CD14-positive monocyte (primary cell): ENCODE data around the gene CBX5. TPM values are rescaled to one million over a fixed set of nuclear protein-coding genes. Genes with fewer than 3 reads are reported as not detected.

Source experiments
- DNase-seq, 3 donors: peaks; one replicate each; pipeline ENCODE4 v3.0.0-alpha.2; 2011 to 2022
- H2AFZ ChIP-seq: 2 replicates; pipeline ENCODE4 v1.6.0; 2012; ENCODE audit warnings: mild to moderate bottlenecking, low read depth, low read length, inconsistent platforms; ENCODE audit not compliant: insufficient read depth, poor library complexity, severe bottlenecking
- H3K27ac ChIP-seq, 2 donors: 1 replicate in 1 of 2; 2 replicates in 1 of 2; pipeline ENCODE4 v1.5.1; 2012 to 2013; ENCODE audit warnings: low read length in 2 of 2, control low read depth in 1 of 2, inconsistent platforms in 1 of 2, low read depth in 1 of 2, mild to moderate bottlenecking in 1 of 2
- H3K27me3 ChIP-seq, 2 donors: one replicate each; pipeline versions ENCODE4 v1.6.0 to v1.6.1; 2011 to 2013; ENCODE audit warnings: low read length in 2 of 2; ENCODE audit not compliant: control insufficient read depth in 2 of 2, insufficient read depth in 2 of 2
- H3K36me3 ChIP-seq, 2 donors: replicated peaks in 1 of 2; 1 replicate in 1 of 2; 2 replicates in 1 of 2; pipeline versions ENCODE4 v1.5.1 to v1.6.1; 2012 to 2013; ENCODE audit warnings: low read length in 2 of 2, control low read depth in 1 of 2, inconsistent platforms in 1 of 2, mild to moderate bottlenecking in 1 of 2; ENCODE audit not compliant: insufficient read depth in 2 of 2, control insufficient read depth in 1 of 2
- H3K4me1 ChIP-seq, 2 donors: 1 replicate in 1 of 2; 2 replicates in 1 of 2; pipeline versions ENCODE4 v1.5.1 to v1.6.1; 2012 to 2013; ENCODE audit warnings: low read length in 2 of 2, control low read depth in 1 of 2, inconsistent platforms in 1 of 2, mild to moderate bottlenecking in 1 of 2, moderate library complexity in 1 of 2; ENCODE audit not compliant: insufficient read depth in 2 of 2, control insufficient read depth in 1 of 2
- H3K4me2 ChIP-seq: replicated peaks from 2 replicates; pipeline ENCODE3; 2012; ENCODE audit warnings: low read length, moderate library complexity, mild to moderate bottlenecking; ENCODE audit not compliant: poor library complexity, severe bottlenecking; ENCODE audit errors: extremely low read depth
- H3K4me3 ChIP-seq, 3 experiments: fragments of 200-600 bp in 1 of 3; sonication (generic) in 1 of 3; replicated peaks in 1 of 3; 1 replicate in 2 of 3; 2 replicates in 1 of 3; pipeline ENCODE4 v1.5.1; 2011 to 2013; ENCODE audit warnings: low read length in 3 of 3, mild to moderate bottlenecking in 3 of 3, control low read depth in 2 of 3, low read depth in 2 of 3, inconsistent platforms in 1 of 3, moderate library complexity in 1 of 3
- H3K79me2 ChIP-seq: 2 replicates; pipeline ENCODE4 v1.6.0; 2012; ENCODE audit warnings: mild to moderate bottlenecking, control low read depth, inconsistent platforms, low read length, moderate library complexity; ENCODE audit not compliant: insufficient read depth
- H3K9ac ChIP-seq: 2 replicates; pipeline ENCODE4 v1.6.0; 2017; ENCODE audit warnings: low read length, mild to moderate bottlenecking; ENCODE audit not compliant: insufficient read depth, poor library complexity, severe bottlenecking
- H3K9me3 ChIP-seq, 2 donors: replicated peaks in 1 of 2; 1 replicate in 1 of 2; 2 replicates in 1 of 2; pipeline versions ENCODE4 v1.5.1 to v1.6.1; 2012 to 2013; ENCODE audit warnings: low read length in 2 of 2, control low read depth in 1 of 2; ENCODE audit not compliant: control insufficient read depth in 1 of 2, insufficient read depth in 1 of 2
- H4K20me1 ChIP-seq: 2 replicates; pipeline ENCODE4 v1.6.0; 2012; ENCODE audit warnings: mild to moderate bottlenecking, low read length, control low read depth, moderate library complexity; ENCODE audit not compliant: insufficient read depth
- H3K27ac Mint-ChIP-seq, 7 donors: one replicate each; pipeline ENCODE4 v1.8.0; 2020; ENCODE audit warnings: mild to moderate bottlenecking in 7 of 7, mixed read lengths in 7 of 7, moderate library complexity in 6 of 7, inconsistent platforms in 2 of 7
- H3K27me3 Mint-ChIP-seq, 3 donors: one replicate each; pipeline ENCODE4 v1.8.0; 2021 to 2022; ENCODE audit warnings: low read depth in 3 of 3, mild to moderate bottlenecking in 3 of 3, mixed read lengths in 3 of 3, moderate library complexity in 3 of 3, inconsistent platforms in 1 of 3
- H3K36me3 Mint-ChIP-seq, 2 donors: one replicate each; pipeline ENCODE4 v1.8.0; 2020; ENCODE audit warnings: mixed read lengths in 2 of 2, inconsistent platforms in 1 of 2, mild to moderate bottlenecking in 1 of 2
- H3K4me1 Mint-ChIP-seq: one replicate; pipeline ENCODE4 v1.8.0; 2020; ENCODE audit warnings: mild to moderate bottlenecking, mixed read lengths
- H3K4me3 Mint-ChIP-seq, 2 donors: one replicate each; pipeline ENCODE4 v1.8.0; 2020; ENCODE audit warnings: mild to moderate bottlenecking in 2 of 2, mixed read lengths in 2 of 2, moderate library complexity in 1 of 2
- H3K9me3 Mint-ChIP-seq, 7 donors: one replicate each; pipeline ENCODE4 v1.8.0; 2020 to 2022; ENCODE audit warnings: mixed read lengths in 7 of 7, mild to moderate bottlenecking in 6 of 7, moderate library complexity in 6 of 7, inconsistent platforms in 2 of 7
- WGBS: methylation state at CpG from one replicate; pipeline ENCODE4 v1.1.5; 2013; ENCODE audit warnings: missing lambda C conversion rate; ENCODE audit not compliant: insufficient coverage; 5-methylcytosine and 5-hydroxymethylcytosine counted together
- intact Hi-C, 2 donors: fragments of 100-400 bp; cut with micrococcal nuclease; formaldehyde crosslinking; loops; one replicate each; pipeline versions ENCODE4 v1.15.0 to v1.15.1; 2023
- polyA plus RNA-seq, 3 donors: library from polyadenylated mRNA; depleted of rRNA in 1 of 3; unstranded in 2 of 3; stranded (reverse) in 1 of 3; fragments of 300-500 nt in 2 of 3; fragments of >200 nt in 1 of 3; fragmentation: Illumina TruSeq in 2 of 3; gene quantifications; 1 replicate in 2 of 3; 2 replicates in 1 of 3; pipeline ENCODE4 v1.2.3, GENCODE V29; 2012 to 2021
- TF ChIP-seq, protein P1 (sequence below): fragments of 200-600 bp; IDR thresholded peaks from one replicate; pipeline ENCODE4 v1.8.0; 2022; ENCODE audit warnings: antibody characterized with exemption, mild to moderate bottlenecking

The CBX5 gene
- polyA plus RNA-seq, 3 donors: 2.9 to 5.4 (median 4.8) TPM

DNA sequence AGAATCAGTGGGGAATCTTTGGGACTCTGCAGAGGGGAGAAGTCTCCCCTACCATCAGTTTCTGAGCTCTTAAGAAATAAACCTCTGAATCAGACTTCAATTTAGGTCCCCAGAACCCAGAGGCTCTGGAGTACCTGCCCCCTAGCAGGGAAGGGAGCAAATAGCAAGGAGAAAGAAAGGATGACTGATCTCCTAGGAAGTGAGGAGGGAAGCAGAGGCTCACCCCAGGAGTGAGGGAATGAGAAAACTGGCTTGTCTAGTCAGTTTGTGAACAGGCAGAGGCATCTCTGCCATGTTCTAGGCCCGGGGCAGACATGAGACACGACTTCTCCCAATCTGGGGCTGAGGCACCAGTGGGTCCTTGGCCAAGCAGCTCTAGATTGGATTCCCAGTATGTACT is 66.8 kb downstream of the CBX5 start:
- WGBS: 100% methylated on average over 2 of the region's 2 CpGs
- peaks cover 61 to 70% (median 61%) of the 10 kb centered on the region in 3 donors for H3K27me3 Mint-ChIP-seq
- Histone ChIP-seq H3K79me2 (no peaks in the 10 kb centered on the region), H3K27me3 (peaks cover 8 to 44% of the 10 kb centered on the region in 2 donors), H4K20me1 (no peaks in the 10 kb centered on the region), H3K27ac (no peak overlapping the region), H3K4me1 (peaks cover 29 to 38% of the 10 kb centered on the region in 2 donors), H3K36me3 (no peaks in the 10 kb centered on the region), H3K9me3 (no peaks in the 10 kb centered on the region), H3K9ac (no peak overlapping the region), H3K4me3 (no peak overlapping the region), H2AFZ (no peak overlapping the region), H3K4me2 (no peak overlapping the region)
- TF ChIP-seq, protein P1, sequence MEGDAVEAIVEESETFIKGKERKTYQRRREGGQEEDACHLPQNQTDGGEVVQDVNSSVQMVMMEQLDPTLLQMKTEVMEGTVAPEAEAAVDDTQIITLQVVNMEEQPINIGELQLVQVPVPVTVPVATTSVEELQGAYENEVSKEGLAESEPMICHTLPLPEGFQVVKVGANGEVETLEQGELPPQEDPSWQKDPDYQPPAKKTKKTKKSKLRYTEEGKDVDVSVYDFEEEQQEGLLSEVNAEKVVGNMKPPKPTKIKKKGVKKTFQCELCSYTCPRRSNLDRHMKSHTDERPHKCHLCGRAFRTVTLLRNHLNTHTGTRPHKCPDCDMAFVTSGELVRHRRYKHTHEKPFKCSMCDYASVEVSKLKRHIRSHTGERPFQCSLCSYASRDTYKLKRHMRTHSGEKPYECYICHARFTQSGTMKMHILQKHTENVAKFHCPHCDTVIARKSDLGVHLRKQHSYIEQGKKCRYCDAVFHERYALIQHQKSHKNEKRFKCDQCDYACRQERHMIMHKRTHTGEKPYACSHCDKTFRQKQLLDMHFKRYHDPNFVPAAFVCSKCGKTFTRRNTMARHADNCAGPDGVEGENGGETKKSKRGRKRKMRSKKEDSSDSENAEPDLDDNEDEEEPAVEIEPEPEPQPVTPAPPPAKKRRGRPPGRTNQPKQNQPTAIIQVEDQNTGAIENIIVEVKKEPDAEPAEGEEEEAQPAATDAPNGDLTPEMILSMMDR: no peak
- intact Hi-C loops: no loop called here
- DNase-seq: peak in 1 of 3 donors; percentile 2
- H3K4me3 Mint-ChIP-seq: peak overlapping the region in 1 of 2 donors; percentile 49
- peaks cover 32% of the 10 kb centered on the region for H3K4me1 Mint-ChIP-seq
- H3K9me3 Mint-ChIP-seq: peaks cover 0 to 6% (median 2%) of the 10 kb centered on the region in 7 donors
- peaks cover 0 to under 1% of the 10 kb centered on the region in 2 donors for H3K36me3 Mint-ChIP-seq
- no peak overlapping the region for H3K27ac Mint-ChIP-seq

DNA sequence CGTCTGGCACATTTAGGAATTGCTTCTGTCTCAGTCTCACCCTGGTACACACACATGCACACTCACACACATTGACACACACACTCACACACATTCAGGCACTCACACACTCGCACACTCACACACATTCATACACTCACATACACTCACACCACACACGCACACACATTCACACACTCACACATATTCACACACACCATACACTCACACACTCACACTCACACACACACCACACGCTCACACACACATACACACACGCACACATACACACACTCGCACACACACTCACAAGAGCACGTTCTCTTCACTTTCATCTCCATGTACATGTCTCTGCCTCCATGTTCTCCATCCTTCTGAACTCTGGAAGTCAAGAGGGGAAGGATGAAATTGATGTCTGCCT is 68.0 kb downstream of the CBX5 start:
- Mint-ChIP-seq H3K4me1 (peaks cover 21% of the 10 kb centered on the region), H3K27me3 (peaks cover 56 to 70% (median 60%) of the 10 kb centered on the region in 3 donors), H3K4me3 (peak overlapping the region in 1 of 2 donors; percentile 11), H3K27ac (no peak overlapping the region), H3K36me3 (no peaks in the 10 kb centered on the region), H3K9me3 (peaks cover 0 to 5% (median 0%) of the 10 kb centered on the region in 7 donors)
- Histone ChIP-seq H3K9ac (no peak overlapping the region), H2AFZ (no peak overlapping the region), H3K79me2 (no peaks in the 10 kb centered on the region), H3K9me3 (no peaks in the 10 kb centered on the region), H3K4me3 (no peak overlapping the region), H3K4me1 (peaks cover 19 to 27% of the 10 kb centered on the region in 2 donors), H3K36me3 (no peaks in the 10 kb centered on the region), H3K27ac (no peak overlapping the region), H3K27me3 (peaks cover 8 to 44% of the 10 kb centered on the region in 2 donors), H4K20me1 (no peaks in the 10 kb centered on the region), H3K4me2 (no peak overlapping the region)
- 100% methylated on average over 3 of the region's 7 CpGs for WGBS
- intact Hi-C loops: no loop called here
- TF ChIP-seq, protein P1: no peak
- DNase-seq: no peak
